Gastrocnemius medialis (tissue), 4 donors: ENCODE measurements around the gene CEACAM19. TPM values are rescaled to one million over a fixed set of nuclear protein-coding genes. Genes with fewer than 3 reads are reported as not detected.

Experiments
- ATAC-seq, 2 donors: fragments of 150-250 bp; one replicate each; pipeline ENCODE4 v1.9.1; 2016
- DNase-seq, 2 donors: peaks; one replicate each; pipeline ENCODE4 v3.0.0-alpha.2; 2019
- H3K27ac ChIP-seq, 4 donors: fragments of 200-600 bp; sonication (generic); 1 replicate in 1 of 4; 2 replicates in 3 of 4; pipeline ENCODE4 v1.5.1; 2016 to 2018; ENCODE audit warnings: mild to moderate bottlenecking in 2 of 4, moderate library complexity in 1 of 4
- H3K27me3 ChIP-seq, 3 donors: fragments of 200-600 bp; sonication (generic) in 2 of 3; 1 replicate in 1 of 3; 2 replicates in 2 of 3; pipeline versions ENCODE4 v1.5.1 to v1.6.0; 2016 to 2019; ENCODE audit warnings: mild to moderate bottlenecking in 1 of 3, moderate library complexity in 1 of 3
- H3K36me3 ChIP-seq, 2 donors: fragments of 200-600 bp; sonication (generic) in 1 of 2; one replicate each; pipeline ENCODE4 v1.5.1; 2017 to 2018
- H3K4me1 ChIP-seq, 2 donors: fragments of 200-600 bp; sonication (generic) in 1 of 2; one replicate each; pipeline ENCODE4 v1.5.1; 2016 to 2017; ENCODE audit warnings: mild to moderate bottlenecking in 2 of 2
- H3K4me3 ChIP-seq, 4 donors: fragments of 200-600 bp; sonication (generic) in 3 of 4; 1 replicate in 1 of 4; 2 replicates in 3 of 4; pipeline ENCODE4 v1.5.1; 2016 to 2019; ENCODE audit warnings: mild to moderate bottlenecking in 2 of 4
- H3K9me3 ChIP-seq, 3 donors: fragments of 200-600 bp; sonication (generic) in 2 of 3; 1 replicate in 1 of 3; 2 replicates in 2 of 3; pipeline ENCODE4 v1.5.1; 2016 to 2019
- CTCF ChIP-seq, 5 experiments: fragments of 450-650 bp in 3 of 5; fragments of 200-600 bp in 2 of 5; sonication (generic) in 2 of 5; IDR thresholded peaks in 4 of 5; conservative IDR thresholded peaks in 1 of 5; 1 replicate in 4 of 5; 2 replicates in 1 of 5; pipeline ENCODE4 v1.5.1; 2016 to 2019; ENCODE audit warnings: antibody characterized with exemption in 5 of 5, mild to moderate bottlenecking in 3 of 5, moderate library complexity in 3 of 5
- POLR2A ChIP-seq, 2 donors: fragments of 450-650 bp; IDR thresholded peaks; one replicate each; pipeline ENCODE4 v1.6.1; 2017; ENCODE audit warnings: antibody characterized with exemption in 2 of 2, mild to moderate bottlenecking in 2 of 2, moderate library complexity in 2 of 2
- in situ Hi-C, 4 donors: fragments of 200-750 bp; cut with MboI; loops; one replicate each; pipeline versions ENCODE4 v1.15.0 to v1.8.0; 2017; ENCODE audit warnings: low sequenced_read_pairs in 4 of 4
- intact Hi-C: fragments of 100-400 bp; cut with DNase I; formaldehyde crosslinking; loops from one replicate; pipeline ENCODE4 v1.15.1; 2023; ENCODE audit warnings: low total_unique reads
- total RNA-seq, 4 donors: library from RNA; depleted of rRNA; stranded (reverse); fragments of >200 nt; gene quantifications; one replicate each; pipeline versions ENCODE4 v1.1.0 to v1.2.3, GENCODE V29; 2016

Gene CEACAM19
- total RNA-seq, 4 donors from 2014 or later, result 2.0 to 8.5 (median 3.7) TPM

DNA sequence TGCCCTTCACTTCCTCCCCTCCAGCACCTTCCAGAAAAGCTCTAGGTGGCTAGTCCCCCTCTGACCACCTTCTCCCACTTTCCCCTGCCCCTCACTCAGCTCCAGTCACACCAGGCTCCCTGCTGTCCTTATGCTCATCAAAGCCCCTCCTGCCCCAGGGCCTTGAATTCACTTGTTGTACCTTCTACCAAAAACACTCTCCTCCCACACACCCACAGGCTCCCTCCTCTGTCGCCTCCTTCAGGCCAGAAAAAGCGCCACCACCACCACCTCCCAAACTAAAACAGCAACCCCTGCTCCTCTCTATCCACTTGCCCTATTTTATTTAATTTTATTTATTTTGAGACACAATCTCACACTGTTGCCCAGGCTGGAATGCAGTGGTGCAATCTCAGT, 22.9 kb downstream of the CEACAM19 start:
- H3K4me1 ChIP-seq, result peaks cover 0 to 5% of the 10 kb centered on the region in 2 donors
- no peaks in the 10 kb centered on the region for H3K36me3 ChIP-seq
- in situ Hi-C loops, result no loop called here
- H3K27me3 ChIP-seq, result no peaks in the 10 kb centered on the region
- DNase-seq (no peak), ATAC-seq (no peak)
- no peak overlapping the region for H3K4me3 ChIP-seq
- intact Hi-C loops, result no loop called here
- H3K27ac ChIP-seq, result no peak overlapping the region
- no peaks in the 10 kb centered on the region for H3K9me3 ChIP-seq
- no peak for TF ChIP-seq POLR2A (IDR thresholded peaks at IDR 0.05)
- TF ChIP-seq CTCF (IDR thresholded peaks at IDR 0.05 in 4 of 5, conservative IDR thresholded peaks at IDR 0.05 in 1 of 5), result no peak

DNA sequence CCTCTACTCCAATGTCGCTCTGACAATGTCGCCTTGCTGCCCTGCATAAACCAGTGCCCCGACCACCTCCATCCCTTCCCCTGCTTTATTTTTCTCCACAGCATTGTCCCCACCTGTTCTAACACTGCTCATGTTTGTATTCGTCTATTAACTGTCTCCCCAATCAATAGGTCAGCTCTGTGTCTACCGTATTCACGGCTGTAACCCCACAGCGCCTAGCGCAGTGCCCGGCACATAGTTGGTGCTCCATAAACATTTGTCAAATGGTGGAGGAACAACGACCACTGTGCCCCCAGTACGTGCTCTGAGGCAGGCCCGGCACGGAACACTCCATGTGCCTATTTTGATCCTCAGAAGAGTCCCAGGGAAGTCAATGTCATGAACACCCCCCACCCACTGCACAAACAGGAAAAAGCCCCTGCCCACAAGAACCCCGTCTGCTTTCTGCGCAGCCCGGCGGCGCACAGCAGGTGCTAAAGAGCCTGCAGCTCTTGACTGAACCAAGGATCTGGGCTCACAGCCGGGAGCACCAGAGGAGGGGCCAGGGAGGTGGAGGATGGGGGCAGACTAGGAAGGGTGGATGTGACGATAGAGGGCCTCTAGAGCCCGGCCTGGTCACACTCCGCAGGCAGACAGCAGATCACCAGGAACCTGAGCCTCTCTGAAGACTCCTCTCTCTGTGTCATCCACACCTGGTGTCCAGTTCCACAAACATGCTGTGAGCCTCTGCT, 25.8 kb downstream of the CEACAM19 start:
- Histone ChIP-seq H3K27me3 (no peaks in the 10 kb centered on the region), H3K4me3 (no peak overlapping the region), H3K27ac (no peak overlapping the region), H3K9me3 (no peaks in the 10 kb centered on the region), H3K36me3 (no peaks in the 10 kb centered on the region), H3K4me1 (no peaks in the 10 kb centered on the region)
- in situ Hi-C loops, result no loop called here
- peak in 1 of 2 donors; percentile 13 for DNase-seq
- intact Hi-C loops, result no loop called here
- ATAC-seq, result peak in 1 of 2 donors; percentile 58
- TF ChIP-seq CTCF (IDR thresholded peaks at IDR 0.05 in 4 of 5, conservative IDR thresholded peaks at IDR 0.05 in 1 of 5), result no peak
- no peak for TF ChIP-seq POLR2A (IDR thresholded peaks at IDR 0.05)

GRCh38 chr19:44697670-44698034, 26.4 kb downstream of the CEACAM19 start:
- TF ChIP-seq POLR2A (IDR thresholded peaks at IDR 0.05) (no peak), CTCF (IDR thresholded peaks at IDR 0.05 in 4 of 5, conservative IDR thresholded peaks at IDR 0.05 in 1 of 5) (no peak)
- no peak for ATAC-seq
- DNase-seq, result no peak
- Histone ChIP-seq H3K4me1 (no peaks in the 10 kb centered on the region), H3K36me3 (no peaks in the 10 kb centered on the region), H3K27ac (no peak overlapping the region), H3K4me3 (no peak overlapping the region), H3K27me3 (no peaks in the 10 kb centered on the region), H3K9me3 (no peaks in the 10 kb centered on the region)
- intact Hi-C loops (no loop called here), in situ Hi-C loops (no loop called here)

- ATAC-seq (no peak), DNase-seq (no peak)
- Histone ChIP-seq H3K27ac (no peak within 1 kb of the TSS), H3K36me3 (no peaks in the 10 kb centered on the region), H3K4me3 (no peak within 1 kb of the TSS), H3K27me3 (no peaks in the 10 kb centered on the region), H3K9me3 (no peaks in the 10 kb centered on the region), H3K4me1 (no peaks in the 10 kb centered on the region)
- in situ Hi-C loops, result no loop called here
- TF ChIP-seq CTCF (IDR thresholded peaks at IDR 0.05 in 4 of 5, conservative IDR thresholded peaks at IDR 0.05 in 1 of 5) (no peak), POLR2A (IDR thresholded peaks at IDR 0.05) (no peak)
- intact Hi-C loops, result no loop called here
These were observed 27.4 kb downstream of the CEACAM19 start, which contains the start of gene CEACAM16 for GRCh38 chr19:44698492-44699201. Gene CEACAM16, plus strand, starts transcription at chr19:44699151. Its CDS starts 2,306 bp downstream, at chr19:44701457.
